Skeletal muscle satellite cell (primary cell): ENCODE results near the gene PCDH17.

Experiments
- H3K27me3 ChIP-seq: 2 replicates; pipeline ENCODE4 v1.7.0; 2013; ENCODE audit warnings: low read length; ENCODE audit not compliant: control insufficient read depth, insufficient read depth
- H3K36me3 ChIP-seq: 2 replicates; pipeline ENCODE4 v1.7.0; 2013; ENCODE audit warnings: mild to moderate bottlenecking, control low read depth, low read length; ENCODE audit not compliant: insufficient read depth
- H3K4me1 ChIP-seq: 2 replicates; pipeline ENCODE4 v1.7.0; 2013; ENCODE audit warnings: low read length; ENCODE audit not compliant: control insufficient read depth, insufficient read depth
- H3K4me2 ChIP-seq: 2 replicates; pipeline ENCODE4 v1.7.0; 2013; ENCODE audit warnings: mild to moderate bottlenecking, low read length
- H3K4me3 ChIP-seq: 2 replicates; pipeline ENCODE4 v1.7.0; 2013; ENCODE audit warnings: low read length
- H3K9ac ChIP-seq: 2 replicates; pipeline ENCODE4 v1.7.0; 2013; ENCODE audit warnings: mild to moderate bottlenecking, low read depth, low read length, moderate library complexity
- H3K9me3 ChIP-seq: replicated peaks from 2 replicates; pipeline ENCODE4 v1.7.0; 2013; ENCODE audit warnings: mild to moderate bottlenecking, control low read depth, low read length

PCDH17 gene

GRCh38 chr13:57680609-57681008, 49.1 kb downstream of the PCDH17 start:
- H3K36me3 ChIP-seq, result no peaks in the 10 kb centered on the region
- H3K27me3 ChIP-seq, result no peaks in the 10 kb centered on the region
- H3K4me1 ChIP-seq, result no peaks in the 10 kb centered on the region
- H3K4me3 ChIP-seq, result no peak overlapping the region
- H3K9me3 ChIP-seq, result peaks cover 2% of the 10 kb centered on the region
- no peak overlapping the region for H3K9ac ChIP-seq
- no peak overlapping the region for H3K4me2 ChIP-seq

GRCh38 chr13:57682128-57682716, 50.7 kb downstream of the PCDH17 start:
- Histone ChIP-seq H3K36me3 (no peaks in the 10 kb centered on the region), H3K4me2 (no peak overlapping the region), H3K9me3 (peaks cover 2% of the 10 kb centered on the region)

GRCh38 chr13:57698851-57699250, 67.3 kb downstream of the PCDH17 start:
- no peak overlapping the region for H3K4me2 ChIP-seq
- H3K27me3 ChIP-seq, result no peaks in the 10 kb centered on the region
- H3K9me3 ChIP-seq, result peaks cover 8% of the 10 kb centered on the region
- no peaks in the 10 kb centered on the region for H3K4me1 ChIP-seq
- H3K4me3 ChIP-seq, result no peak overlapping the region
- no peaks in the 10 kb centered on the region for H3K36me3 ChIP-seq
- H3K9ac ChIP-seq, result no peak overlapping the region

More at GRCh38 chr13:57682128-57682716, 50.7 kb downstream of the PCDH17 start:
- no peak overlapping the region for H3K4me3 ChIP-seq
- H3K4me1 ChIP-seq, result no peaks in the 10 kb centered on the region
- no peak overlapping the region for H3K9ac ChIP-seq
- H3K27me3 ChIP-seq, result no peaks in the 10 kb centered on the region

GRCh38 chr13:57704031-57704430, 72.5 kb downstream of the PCDH17 start:
- Histone ChIP-seq H3K9me3 (peaks cover under 1% of the 10 kb centered on the region), H3K4me3 (no peak overlapping the region), H3K4me1 (no peaks in the 10 kb centered on the region), H3K36me3 (no peaks in the 10 kb centered on the region), H3K27me3 (no peaks in the 10 kb centered on the region), H3K4me2 (no peak overlapping the region), H3K9ac (no peak overlapping the region)

- H3K9me3 ChIP-seq, result peaks cover 4% of the 10 kb centered on the region
- H3K4me1 ChIP-seq, result no peaks in the 10 kb centered on the region
- no peaks in the 10 kb centered on the region for H3K36me3 ChIP-seq
- no peak overlapping the region for H3K4me2 ChIP-seq
- no peak overlapping the region for H3K4me3 ChIP-seq
- H3K27me3 ChIP-seq, result no peaks in the 10 kb centered on the region
- H3K9ac ChIP-seq, result no peak overlapping the region
Observed at GRCh38 chr13:57716295-57716694, 84.8 kb downstream of the PCDH17 start.

- H3K4me3 ChIP-seq, result no peak overlapping the region
- no peaks in the 10 kb centered on the region for H3K4me1 ChIP-seq
- H3K9ac ChIP-seq, result no peak overlapping the region
- no peaks in the 10 kb centered on the region for H3K36me3 ChIP-seq
- no peaks in the 10 kb centered on the region for H3K27me3 ChIP-seq
- H3K9me3 ChIP-seq, result peaks cover 8% of the 10 kb centered on the region
- no peak overlapping the region for H3K4me2 ChIP-seq
Observed at GRCh38 chr13:57724486-57725272, 93.1 kb downstream of the PCDH17 start.

- Histone ChIP-seq H3K36me3 (no peaks in the 10 kb centered on the region), H3K27me3 (no peaks in the 10 kb centered on the region), H3K4me3 (no peak overlapping the region), H3K9ac (no peak overlapping the region), H3K4me1 (no peaks in the 10 kb centered on the region), H3K4me2 (no peak overlapping the region), H3K9me3 (peaks cover 8% of the 10 kb centered on the region)
Observed at GRCh38 chr13:57725480-57725879, 93.9 kb downstream of the PCDH17 start.

- H3K4me1 ChIP-seq, result no peaks in the 10 kb centered on the region
- H3K27me3 ChIP-seq, result no peaks in the 10 kb centered on the region
- no peak overlapping the region for H3K9ac ChIP-seq
- H3K4me2 ChIP-seq, result no peak overlapping the region
- peaks cover 8% of the 10 kb centered on the region for H3K9me3 ChIP-seq
- H3K4me3 ChIP-seq, result no peak overlapping the region
- no peaks in the 10 kb centered on the region for H3K36me3 ChIP-seq
Observed at GRCh38 chr13:57726981-57727380, 95.4 kb downstream of the PCDH17 start.

GRCh38 chr13:57734306-57734705, 102.8 kb downstream of the PCDH17 start:
- peaks cover 5% of the 10 kb centered on the region for H3K9me3 ChIP-seq
- no peaks in the 10 kb centered on the region for H3K27me3 ChIP-seq
- H3K4me3 ChIP-seq, result no peak overlapping the region
- H3K36me3 ChIP-seq, result no peaks in the 10 kb centered on the region
- no peak overlapping the region for H3K9ac ChIP-seq
- no peak overlapping the region for H3K4me2 ChIP-seq
- H3K4me1 ChIP-seq, result no peaks in the 10 kb centered on the region

GRCh38 chr13:57739089-57739488, 107.5 kb downstream of the PCDH17 start:
- H3K4me3 ChIP-seq, result no peak overlapping the region
- no peak overlapping the region for H3K4me2 ChIP-seq
- H3K36me3 ChIP-seq, result no peaks in the 10 kb centered on the region
- H3K27me3 ChIP-seq, result no peaks in the 10 kb centered on the region
- peaks cover 3% of the 10 kb centered on the region for H3K9me3 ChIP-seq
- H3K4me1 ChIP-seq, result no peaks in the 10 kb centered on the region
- H3K9ac ChIP-seq, result no peak overlapping the region

GRCh38 chr13:57739543-57740190, 108.1 kb downstream of the PCDH17 start:
- Histone ChIP-seq H3K9me3 (no peaks in the 10 kb centered on the region), H3K27me3 (no peaks in the 10 kb centered on the region), H3K9ac (no peak overlapping the region), H3K4me1 (no peaks in the 10 kb centered on the region), H3K4me2 (no peak overlapping the region), H3K36me3 (no peaks in the 10 kb centered on the region), H3K4me3 (no peak overlapping the region)
